ENCODE measurements around the gene ORM2.

ORM2 gene

DNA sequence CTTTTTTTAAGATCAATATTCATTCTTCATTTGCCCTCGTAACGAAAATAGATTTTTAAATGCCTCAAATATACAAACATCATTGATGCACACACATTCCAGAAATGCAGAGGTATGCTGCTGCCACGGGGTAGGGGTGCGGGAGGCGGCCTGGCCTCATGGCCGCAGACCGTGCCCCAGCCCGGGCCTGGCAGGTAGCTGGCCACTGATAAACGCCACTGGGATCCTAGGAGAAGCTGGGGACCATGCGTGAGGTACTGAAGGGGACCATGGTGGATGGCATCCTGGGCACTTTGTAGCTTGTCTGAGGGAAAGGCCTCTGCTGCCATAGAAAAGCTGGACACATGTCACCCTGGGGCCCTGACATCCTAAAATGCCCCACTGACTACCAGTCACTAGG is 6.5 kb downstream of the ORM2 start:
- TF ChIP-seq, protein P1, sequence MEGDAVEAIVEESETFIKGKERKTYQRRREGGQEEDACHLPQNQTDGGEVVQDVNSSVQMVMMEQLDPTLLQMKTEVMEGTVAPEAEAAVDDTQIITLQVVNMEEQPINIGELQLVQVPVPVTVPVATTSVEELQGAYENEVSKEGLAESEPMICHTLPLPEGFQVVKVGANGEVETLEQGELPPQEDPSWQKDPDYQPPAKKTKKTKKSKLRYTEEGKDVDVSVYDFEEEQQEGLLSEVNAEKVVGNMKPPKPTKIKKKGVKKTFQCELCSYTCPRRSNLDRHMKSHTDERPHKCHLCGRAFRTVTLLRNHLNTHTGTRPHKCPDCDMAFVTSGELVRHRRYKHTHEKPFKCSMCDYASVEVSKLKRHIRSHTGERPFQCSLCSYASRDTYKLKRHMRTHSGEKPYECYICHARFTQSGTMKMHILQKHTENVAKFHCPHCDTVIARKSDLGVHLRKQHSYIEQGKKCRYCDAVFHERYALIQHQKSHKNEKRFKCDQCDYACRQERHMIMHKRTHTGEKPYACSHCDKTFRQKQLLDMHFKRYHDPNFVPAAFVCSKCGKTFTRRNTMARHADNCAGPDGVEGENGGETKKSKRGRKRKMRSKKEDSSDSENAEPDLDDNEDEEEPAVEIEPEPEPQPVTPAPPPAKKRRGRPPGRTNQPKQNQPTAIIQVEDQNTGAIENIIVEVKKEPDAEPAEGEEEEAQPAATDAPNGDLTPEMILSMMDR (IDR thresholded peaks at IDR 0.05; ENCODE audit: borderline replicate concordance, control extremely low read depth, extremely low read depth, insufficient read depth, missing control alignments): no peak
- DNase-seq (ENCODE audit: low spot score): no peak
- in situ Hi-C loops (cut with MboI; ENCODE audit: low sequenced_read_pairs, unreplicated experiment): no loop called here

DNA sequence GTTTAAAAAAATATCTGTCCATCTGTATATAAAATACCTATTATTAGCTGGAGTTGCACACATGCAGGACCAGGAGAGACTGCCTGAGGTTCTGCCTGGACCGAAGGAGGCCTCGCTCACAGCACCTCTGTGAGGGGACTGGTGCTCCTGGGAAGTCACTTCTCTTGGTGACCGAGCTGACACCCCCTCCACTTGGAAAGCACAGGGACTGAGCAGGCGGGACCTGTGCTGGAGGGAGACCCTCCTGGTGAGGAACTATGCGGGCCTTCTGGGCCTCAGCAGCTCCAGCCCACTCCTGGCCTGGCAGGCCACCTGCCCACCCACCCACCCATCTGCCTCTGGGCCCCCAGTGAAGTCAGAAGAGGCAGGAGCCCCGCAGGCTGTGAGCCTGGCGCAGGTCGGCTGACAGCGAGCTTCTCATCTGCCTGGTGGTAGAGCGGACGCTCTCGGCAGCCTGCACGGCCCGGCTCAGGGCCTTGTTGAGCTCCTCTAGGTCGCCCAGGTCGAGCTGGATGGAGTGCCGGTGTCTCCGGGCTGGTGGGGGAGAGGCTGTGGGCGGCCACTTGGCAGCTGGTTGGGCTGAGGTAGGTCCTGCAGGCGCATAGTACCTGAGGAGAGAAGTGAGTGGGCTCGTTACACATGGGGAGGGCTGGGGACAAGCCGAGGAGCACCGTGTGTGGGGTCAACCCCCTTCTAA is 7.2 kb downstream of the ORM2 start:
- no peak for DNase-seq (ENCODE audit: low spot score)
- in situ Hi-C loops (cut with MboI; ENCODE audit: low sequenced_read_pairs, unreplicated experiment): no loop called here
- TF ChIP-seq, protein P1 (IDR thresholded peaks at IDR 0.05; ENCODE audit: borderline replicate concordance, control extremely low read depth, extremely low read depth, insufficient read depth, missing control alignments): no peak

DNA sequence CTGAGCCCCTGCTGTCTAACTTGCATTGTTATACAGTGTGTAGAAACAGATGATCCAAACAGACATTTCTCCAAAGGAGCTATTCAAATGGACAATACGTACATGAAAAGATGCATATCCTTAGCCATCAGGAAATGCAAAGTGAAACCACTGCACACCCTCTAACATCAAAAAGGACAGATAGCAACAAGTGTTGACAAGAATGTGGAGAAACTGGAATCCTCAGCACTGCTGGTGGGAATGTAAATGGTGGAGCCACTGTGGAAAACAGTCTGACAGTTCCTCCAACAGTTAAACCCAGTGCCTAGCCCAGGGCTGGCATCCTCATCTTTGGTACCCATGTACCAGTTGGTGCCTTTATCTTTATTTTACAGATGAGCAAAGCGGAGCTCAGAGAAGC is 8.5 kb downstream of the ORM2 start:
- no peak for DNase-seq (ENCODE audit: low spot score)

DNA sequence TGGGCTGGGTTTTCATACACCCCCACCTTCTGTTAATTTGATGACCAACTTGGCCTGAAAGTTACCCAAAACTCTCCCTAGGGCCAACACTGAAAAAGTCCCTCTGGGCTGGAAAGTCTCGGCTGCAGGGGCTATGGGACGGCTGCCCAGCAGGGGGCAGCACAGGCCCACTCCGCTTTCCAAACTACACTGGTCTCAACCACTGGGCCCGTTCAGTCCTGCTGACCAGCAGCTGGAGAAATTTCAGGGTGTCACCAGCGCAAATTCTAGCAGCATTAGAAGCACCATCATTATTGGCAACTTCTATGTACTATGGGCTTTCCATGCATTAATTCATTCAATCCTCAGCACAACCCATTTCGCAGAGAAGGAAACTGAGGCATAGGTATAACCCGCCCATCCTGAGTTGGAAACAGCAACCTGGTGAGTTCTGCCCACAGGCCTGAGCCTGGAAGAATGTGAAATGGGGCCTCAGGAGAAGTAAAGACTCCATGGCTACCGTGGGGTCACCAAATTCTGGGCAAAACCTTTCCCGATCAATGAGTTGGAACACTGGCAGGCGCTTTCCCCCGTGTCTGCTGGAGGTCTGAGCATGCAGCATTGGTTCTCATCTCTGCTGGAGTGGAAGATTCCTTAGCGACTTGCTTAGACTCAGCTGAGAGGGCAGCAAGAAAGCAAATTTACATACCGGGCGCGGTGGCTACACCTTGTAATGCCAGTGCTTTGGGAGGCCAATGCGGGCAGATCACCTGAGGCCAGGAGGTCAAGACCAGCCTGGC is 9.7 kb downstream of the ORM2 start:
- TF ChIP-seq, protein P1 (IDR thresholded peaks at IDR 0.05; ENCODE audit: borderline replicate concordance, control extremely low read depth, extremely low read depth, insufficient read depth, missing control alignments): peak; percentile 90
- in situ Hi-C loops (cut with MboI; ENCODE audit: low sequenced_read_pairs, unreplicated experiment): no loop called here
- DNase-seq (ENCODE audit: low spot score): peak; percentile 88

More for the DNA sequence above, 8.5 kb downstream of the ORM2 start:
- TF ChIP-seq, protein P1 (IDR thresholded peaks at IDR 0.05; ENCODE audit: borderline replicate concordance, control extremely low read depth, extremely low read depth, insufficient read depth, missing control alignments): no peak
- in situ Hi-C loops (cut with MboI; ENCODE audit: low sequenced_read_pairs, unreplicated experiment): no loop called here

DNA sequence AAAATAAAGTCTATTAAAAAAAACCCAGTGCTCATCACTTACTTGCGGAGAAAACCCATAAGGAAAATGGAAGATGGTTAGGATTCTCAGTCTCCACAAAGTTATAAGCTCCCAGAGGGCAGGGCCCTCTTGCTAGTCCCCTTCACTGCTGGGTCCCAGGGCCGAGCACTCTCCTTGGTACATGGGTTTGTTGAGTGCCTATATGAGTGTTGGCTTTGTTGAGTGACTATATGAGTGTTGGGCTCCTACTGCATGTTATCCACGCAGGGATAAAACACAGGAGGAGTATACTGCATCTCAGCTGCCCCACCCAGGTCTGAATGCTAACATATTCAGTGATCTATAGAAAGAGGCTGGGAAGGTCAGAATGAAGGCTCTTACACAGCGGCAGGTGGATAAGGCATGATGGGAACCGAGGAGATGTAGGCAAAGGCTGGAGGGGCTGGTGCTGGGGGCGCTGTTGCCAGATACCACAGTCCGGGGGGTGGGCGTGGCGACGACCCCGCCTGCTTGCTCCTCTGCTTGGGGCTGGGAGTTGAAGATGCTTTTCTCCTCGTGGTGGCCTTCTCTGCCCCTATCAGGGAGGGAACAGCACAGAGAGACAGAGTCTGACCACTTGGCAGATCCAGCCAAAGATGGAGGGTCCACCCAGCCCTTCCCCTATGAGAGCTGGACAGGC is 11.6 kb downstream of the ORM2 start:
- TF ChIP-seq, protein P1 (IDR thresholded peaks at IDR 0.05; ENCODE audit: borderline replicate concordance, control extremely low read depth, extremely low read depth, insufficient read depth, missing control alignments): no peak
- in situ Hi-C loops (cut with MboI; ENCODE audit: low sequenced_read_pairs, unreplicated experiment): no loop called here
- no peak for DNase-seq (ENCODE audit: low spot score)

DNA sequence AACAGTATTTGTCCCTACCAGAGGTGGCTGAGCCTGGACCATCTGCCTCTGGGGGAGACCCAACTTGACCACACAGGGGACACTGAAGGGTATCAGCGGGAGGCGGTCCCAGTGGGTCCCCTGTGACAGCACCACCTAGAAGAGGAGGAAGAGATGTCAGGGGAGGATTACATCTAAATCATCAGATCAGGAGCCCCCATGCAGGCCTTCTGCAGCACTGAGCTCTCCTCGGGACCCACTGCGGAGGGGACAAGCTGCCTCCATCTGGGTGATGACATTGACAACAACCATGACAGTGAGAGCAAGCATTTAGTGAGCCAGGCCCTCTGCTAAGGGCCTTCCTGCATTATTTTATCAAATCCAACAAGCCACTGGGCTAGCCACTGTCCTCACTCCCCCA is 12.3 kb downstream of the ORM2 start:
- no peak for DNase-seq (ENCODE audit: low spot score)
- in situ Hi-C loops (cut with MboI; ENCODE audit: low sequenced_read_pairs, unreplicated experiment): no loop called here
- TF ChIP-seq, protein P1 (IDR thresholded peaks at IDR 0.05; ENCODE audit: borderline replicate concordance, control extremely low read depth, extremely low read depth, insufficient read depth, missing control alignments): no peak
